K562 (cell line): Measurements from ENCODE around the gene CPT1C. TPM values are rescaled to one million over a fixed set of nuclear protein-coding genes. Genes with fewer than 3 reads are reported as not detected.

Experiments used
- GTF2A2 ChIP-seq: IDR thresholded peaks from 2 replicates; pipeline ENCODE4 v1.6.1; 2016; ENCODE audit warnings: mild to moderate bottlenecking, missing genetic modification characterization, missing compliant biosample characterization
- MCM7 ChIP-seq, 2 experiments: fragments of 450-650 bp; IDR thresholded peaks; 2 replicates each; pipeline ENCODE4 v1.6.1; 2016 to 2018
- TEAD1 ChIP-seq, 2 experiments: fragments of 450-650 bp in 1 of 2; sonication (generic) in 1 of 2; formaldehyde crosslinking; IDR thresholded peaks; 2 replicates each; pipeline versions ENCODE4 v1.4.0 to v1.8.0; 2020 to 2022; ENCODE audit warnings: mild to moderate bottlenecking in 2 of 2, missing genetic modification reagents in 1 of 2
- ZBTB1 ChIP-seq: sonication (generic); formaldehyde crosslinking; IDR thresholded peaks from 2 replicates; pipeline ENCODE4 v1.8.1; 2023; ENCODE audit warnings: missing genetic modification reagents, low read depth, mild to moderate bottlenecking, borderline replicate concordance
- ZNF384 ChIP-seq: IDR thresholded peaks from 2 replicates; pipeline ENCODE4 v1.6.1; 2012; ENCODE audit warnings: low read depth, low read length, improper control_type of control experiment
- polyA plus RNA-seq, 8 experiments: library from polyadenylated mRNA; depleted of rRNA in 4 of 8; stranded (reverse) in 5 of 8; unstranded in 3 of 8; fragments of >200 nt; fragmentation: Nextera tagmentation in 2 of 8; fragmentation: Illumina TruSeq in 1 of 8; extraction: Ambion mirVana in 2 of 8; extraction: Trizol in 1 of 8; gene quantifications; 2 replicates each; pipeline versions ENCODE4 v1.2.1 to v1.2.3, GENCODE V29; 2011 to 2014; ENCODE audit warnings: inconsistent platforms in 1 of 8, missing spikeins in 1 of 8
- total RNA-seq, 7 experiments: library from RNA; depleted of rRNA in 6 of 7; stranded (reverse); fragments of >200 nt in 6 of 7; fragmentation: Illumina TruSeq in 2 of 7; extraction: Trizol in 2 of 7; gene quantifications; 2 replicates each; pipeline versions ENCODE4 v1.2.1 to v1.2.3, GENCODE V29; 2011 to 2021; ENCODE audit warnings: low replicate concordance in 1 of 7
- TF ChIP-seq, protein P1 (sequence below): sonication (generic); formaldehyde crosslinking; IDR thresholded peaks from 2 replicates; pipeline ENCODE4 v1.8.1; 2023; ENCODE audit warnings: mild to moderate bottlenecking, missing genetic modification reagents
- TF ChIP-seq, protein P2 (sequence below): fragments of 450-650 bp; IDR thresholded peaks from 2 replicates; pipeline ENCODE4 v1.6.1; 2017; ENCODE audit warnings: antibody characterized with exemption, mild to moderate bottlenecking
- TF ChIP-seq, protein P3 (sequence below): IDR thresholded peaks from 3 replicates; pipeline ENCODE4 v1.6.1; 2011; ENCODE audit warnings: borderline replicate concordance, mild to moderate bottlenecking, moderate library complexity; ENCODE audit not compliant: insufficient read length; ENCODE audit errors: extremely low read depth

Gene CPT1C
- total and polyA plus RNA-seq, 9 of the 15 experiments (the other 6 are each of a cell fraction or from before 2014, with no cell fraction given) = 1.9 to 12.3 (median 3.0) TPM

DNA sequence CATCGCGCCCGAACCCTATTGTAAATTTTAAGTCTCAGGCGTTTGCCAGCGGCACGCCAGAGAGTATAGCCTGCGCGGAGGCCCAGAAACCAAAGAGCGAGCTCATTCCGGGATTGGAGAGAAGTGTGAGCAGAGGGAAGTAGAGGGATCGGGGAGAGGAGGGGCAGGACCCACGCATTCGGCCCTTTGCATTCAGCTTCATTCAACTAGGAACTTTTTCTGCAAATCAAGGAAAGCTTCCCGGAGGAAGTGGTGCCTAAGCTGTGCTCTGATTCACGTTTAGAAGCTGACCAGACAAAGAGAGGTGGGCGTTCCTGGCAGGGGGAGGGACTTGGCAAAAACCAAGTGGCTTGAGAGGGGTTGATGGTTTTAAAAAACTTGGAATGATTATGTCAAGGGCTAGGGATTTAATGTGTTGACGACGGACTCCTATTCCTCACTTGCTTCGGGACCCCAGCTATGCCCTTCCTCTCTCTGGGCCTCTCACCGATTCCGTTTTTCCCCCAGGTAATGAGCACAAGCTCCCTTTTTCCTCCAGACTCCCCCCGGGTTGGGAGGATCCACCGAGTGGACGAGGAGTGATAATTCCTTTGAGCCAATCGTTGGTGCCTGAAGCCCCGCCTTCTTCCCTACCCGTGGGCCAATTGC lies 14.7 kb upstream of the CPT1C start (continued):
- TF ChIP-seq, protein P1, sequence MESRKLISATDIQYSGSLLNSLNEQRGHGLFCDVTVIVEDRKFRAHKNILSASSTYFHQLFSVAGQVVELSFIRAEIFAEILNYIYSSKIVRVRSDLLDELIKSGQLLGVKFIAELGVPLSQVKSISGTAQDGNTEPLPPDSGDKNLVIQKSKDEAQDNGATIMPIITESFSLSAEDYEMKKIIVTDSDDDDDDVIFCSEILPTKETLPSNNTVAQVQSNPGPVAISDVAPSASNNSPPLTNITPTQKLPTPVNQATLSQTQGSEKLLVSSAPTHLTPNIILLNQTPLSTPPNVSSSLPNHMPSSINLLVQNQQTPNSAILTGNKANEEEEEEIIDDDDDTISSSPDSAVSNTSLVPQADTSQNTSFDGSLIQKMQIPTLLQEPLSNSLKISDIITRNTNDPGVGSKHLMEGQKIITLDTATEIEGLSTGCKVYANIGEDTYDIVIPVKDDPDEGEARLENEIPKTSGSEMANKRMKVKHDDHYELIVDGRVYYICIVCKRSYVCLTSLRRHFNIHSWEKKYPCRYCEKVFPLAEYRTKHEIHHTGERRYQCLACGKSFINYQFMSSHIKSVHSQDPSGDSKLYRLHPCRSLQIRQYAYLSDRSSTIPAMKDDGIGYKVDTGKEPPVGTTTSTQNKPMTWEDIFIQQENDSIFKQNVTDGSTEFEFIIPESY = 0 out of 2 replicates have a peak, but pooled peaks have one; percentile 65
- TF ChIP-seq TEAD1 (CRISPR knock-in tag; IDR thresholded peaks at IDR 0.05) (peak; percentile 8 to 59; a peak in 1 of 4 replicates), ZBTB1 (CRISPR knock-in tag) (peak; percentile 56; the same call in 1 of the 2 replicates), ZNF384 (peak; percentile 43; the same call in 1 of the 2 replicates), GTF2A2 (0 out of 2 replicates have a peak, but pooled peaks have one; percentile 31), MCM7 (IDR thresholded peaks at IDR 0.05) (no peak)
- TF ChIP-seq, protein P2, sequence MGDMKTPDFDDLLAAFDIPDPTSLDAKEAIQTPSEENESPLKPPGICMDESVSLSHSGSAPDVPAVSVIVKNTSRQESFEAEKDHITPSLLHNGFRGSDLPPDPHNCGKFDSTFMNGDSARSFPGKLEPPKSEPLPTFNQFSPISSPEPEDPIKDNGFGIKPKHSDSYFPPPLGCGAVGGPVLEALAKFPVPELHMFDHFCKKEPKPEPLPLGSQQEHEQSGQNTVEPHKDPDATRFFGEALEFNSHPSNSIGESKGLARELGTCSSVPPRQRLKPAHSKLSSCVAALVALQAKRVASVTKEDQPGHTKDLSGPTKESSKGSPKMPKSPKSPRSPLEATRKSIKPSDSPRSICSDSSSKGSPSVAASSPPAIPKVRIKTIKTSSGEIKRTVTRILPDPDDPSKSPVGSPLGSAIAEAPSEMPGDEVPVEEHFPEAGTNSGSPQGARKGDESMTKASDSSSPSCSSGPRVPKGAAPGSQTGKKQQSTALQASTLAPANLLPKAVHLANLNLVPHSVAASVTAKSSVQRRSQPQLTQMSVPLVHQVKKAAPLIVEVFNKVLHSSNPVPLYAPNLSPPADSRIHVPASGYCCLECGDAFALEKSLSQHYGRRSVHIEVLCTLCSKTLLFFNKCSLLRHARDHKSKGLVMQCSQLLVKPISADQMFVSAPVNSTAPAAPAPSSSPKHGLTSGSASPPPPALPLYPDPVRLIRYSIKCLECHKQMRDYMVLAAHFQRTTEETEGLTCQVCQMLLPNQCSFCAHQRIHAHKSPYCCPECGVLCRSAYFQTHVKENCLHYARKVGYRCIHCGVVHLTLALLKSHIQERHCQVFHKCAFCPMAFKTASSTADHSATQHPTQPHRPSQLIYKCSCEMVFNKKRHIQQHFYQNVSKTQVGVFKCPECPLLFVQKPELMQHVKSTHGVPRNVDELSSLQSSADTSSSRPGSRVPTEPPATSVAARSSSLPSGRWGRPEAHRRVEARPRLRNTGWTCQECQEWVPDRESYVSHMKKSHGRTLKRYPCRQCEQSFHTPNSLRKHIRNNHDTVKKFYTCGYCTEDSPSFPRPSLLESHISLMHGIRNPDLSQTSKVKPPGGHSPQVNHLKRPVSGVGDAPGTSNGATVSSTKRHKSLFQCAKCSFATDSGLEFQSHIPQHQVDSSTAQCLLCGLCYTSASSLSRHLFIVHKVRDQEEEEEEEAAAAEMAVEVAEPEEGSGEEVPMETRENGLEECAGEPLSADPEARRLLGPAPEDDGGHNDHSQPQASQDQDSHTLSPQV = no peak
- TF ChIP-seq, protein P3, sequence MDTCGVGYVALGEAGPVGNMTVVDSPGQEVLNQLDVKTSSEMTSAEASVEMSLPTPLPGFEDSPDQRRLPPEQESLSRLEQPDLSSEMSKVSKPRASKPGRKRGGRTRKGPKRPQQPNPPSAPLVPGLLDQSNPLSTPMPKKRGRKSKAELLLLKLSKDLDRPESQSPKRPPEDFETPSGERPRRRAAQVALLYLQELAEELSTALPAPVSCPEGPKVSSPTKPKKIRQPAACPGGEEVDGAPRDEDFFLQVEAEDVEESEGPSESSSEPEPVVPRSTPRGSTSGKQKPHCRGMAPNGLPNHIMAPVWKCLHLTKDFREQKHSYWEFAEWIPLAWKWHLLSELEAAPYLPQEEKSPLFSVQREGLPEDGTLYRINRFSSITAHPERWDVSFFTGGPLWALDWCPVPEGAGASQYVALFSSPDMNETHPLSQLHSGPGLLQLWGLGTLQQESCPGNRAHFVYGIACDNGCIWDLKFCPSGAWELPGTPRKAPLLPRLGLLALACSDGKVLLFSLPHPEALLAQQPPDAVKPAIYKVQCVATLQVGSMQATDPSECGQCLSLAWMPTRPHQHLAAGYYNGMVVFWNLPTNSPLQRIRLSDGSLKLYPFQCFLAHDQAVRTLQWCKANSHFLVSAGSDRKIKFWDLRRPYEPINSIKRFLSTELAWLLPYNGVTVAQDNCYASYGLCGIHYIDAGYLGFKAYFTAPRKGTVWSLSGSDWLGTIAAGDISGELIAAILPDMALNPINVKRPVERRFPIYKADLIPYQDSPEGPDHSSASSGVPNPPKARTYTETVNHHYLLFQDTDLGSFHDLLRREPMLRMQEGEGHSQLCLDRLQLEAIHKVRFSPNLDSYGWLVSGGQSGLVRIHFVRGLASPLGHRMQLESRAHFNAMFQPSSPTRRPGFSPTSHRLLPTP = peak; percentile 80
